Measurements from ENCODE around the gene PEPD.

PEPD gene

GRCh38 chr19:33505148-33505547 lies 16.4 kb downstream of the PEPD start:
- TF ChIP-seq, protein P1, sequence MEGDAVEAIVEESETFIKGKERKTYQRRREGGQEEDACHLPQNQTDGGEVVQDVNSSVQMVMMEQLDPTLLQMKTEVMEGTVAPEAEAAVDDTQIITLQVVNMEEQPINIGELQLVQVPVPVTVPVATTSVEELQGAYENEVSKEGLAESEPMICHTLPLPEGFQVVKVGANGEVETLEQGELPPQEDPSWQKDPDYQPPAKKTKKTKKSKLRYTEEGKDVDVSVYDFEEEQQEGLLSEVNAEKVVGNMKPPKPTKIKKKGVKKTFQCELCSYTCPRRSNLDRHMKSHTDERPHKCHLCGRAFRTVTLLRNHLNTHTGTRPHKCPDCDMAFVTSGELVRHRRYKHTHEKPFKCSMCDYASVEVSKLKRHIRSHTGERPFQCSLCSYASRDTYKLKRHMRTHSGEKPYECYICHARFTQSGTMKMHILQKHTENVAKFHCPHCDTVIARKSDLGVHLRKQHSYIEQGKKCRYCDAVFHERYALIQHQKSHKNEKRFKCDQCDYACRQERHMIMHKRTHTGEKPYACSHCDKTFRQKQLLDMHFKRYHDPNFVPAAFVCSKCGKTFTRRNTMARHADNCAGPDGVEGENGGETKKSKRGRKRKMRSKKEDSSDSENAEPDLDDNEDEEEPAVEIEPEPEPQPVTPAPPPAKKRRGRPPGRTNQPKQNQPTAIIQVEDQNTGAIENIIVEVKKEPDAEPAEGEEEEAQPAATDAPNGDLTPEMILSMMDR (IDR thresholded peaks at IDR 0.05), result no peak
- Histone ChIP-seq H3K4me1 (ENCODE audit: control insufficient read depth in 1 of 2, insufficient read depth in 1 of 2, low read depth in 1 of 2, low read length in 1 of 2) (no peaks in the 10 kb centered on the region), H3K9me3 (no peaks in the 10 kb centered on the region), H3K27me3 (no peaks in the 10 kb centered on the region), H3K4me3 (ENCODE audit: low read depth in 1 of 2, low read length in 1 of 2) (no peak overlapping the region), H3K27ac (no peak overlapping the region), H3K36me3 (no peaks in the 10 kb centered on the region)

- no peak overlapping the region for H3K4me3 ChIP-seq (ENCODE audit: low read depth in 1 of 2, low read length in 1 of 2)
- H3K27ac ChIP-seq, result no peak overlapping the region
- H3K36me3 ChIP-seq, result no peaks in the 10 kb centered on the region
- no peaks in the 10 kb centered on the region for H3K4me1 ChIP-seq (ENCODE audit: control insufficient read depth in 1 of 2, insufficient read depth in 1 of 2, low read depth in 1 of 2, low read length in 1 of 2)
- no peaks in the 10 kb centered on the region for H3K9me3 ChIP-seq
- TF ChIP-seq, protein P1 (IDR thresholded peaks at IDR 0.05), result no peak
- H3K27me3 ChIP-seq, result no peaks in the 10 kb centered on the region
These were observed 17.5 kb downstream of the PEPD start for GRCh38 chr19:33504058-33504444.

- no peaks in the 10 kb centered on the region for H3K4me1 ChIP-seq (ENCODE audit: control insufficient read depth in 1 of 2, insufficient read depth in 1 of 2, low read depth in 1 of 2, low read length in 1 of 2)
- H3K4me3 ChIP-seq (ENCODE audit: low read depth in 1 of 2, low read length in 1 of 2), result no peak overlapping the region
- TF ChIP-seq, protein P1 (IDR thresholded peaks at IDR 0.05), result no peak
- no peaks in the 10 kb centered on the region for H3K27me3 ChIP-seq
- no peak overlapping the region for H3K27ac ChIP-seq
- no peaks in the 10 kb centered on the region for H3K36me3 ChIP-seq
- H3K9me3 ChIP-seq, result no peaks in the 10 kb centered on the region
These were observed 18.0 kb downstream of the PEPD start for GRCh38 chr19:33503433-33504057.

- Histone ChIP-seq H3K36me3 (no peaks in the 10 kb centered on the region), H3K27me3 (no peaks in the 10 kb centered on the region), H3K4me1 (ENCODE audit: control insufficient read depth in 1 of 2, insufficient read depth in 1 of 2, low read depth in 1 of 2, low read length in 1 of 2) (no peaks in the 10 kb centered on the region), H3K4me3 (ENCODE audit: low read depth in 1 of 2, low read length in 1 of 2) (no peak overlapping the region), H3K9me3 (no peaks in the 10 kb centered on the region), H3K27ac (no peak overlapping the region)
- TF ChIP-seq, protein P1 (IDR thresholded peaks at IDR 0.05), result no peak
These were observed 18.6 kb downstream of the PEPD start for GRCh38 chr19:33503030-33503429.

GRCh38 chr19:33502521-33502920 lies 19.1 kb downstream of the PEPD start:
- Histone ChIP-seq H3K9me3 (no peaks in the 10 kb centered on the region), H3K4me1 (ENCODE audit: control insufficient read depth in 1 of 2, insufficient read depth in 1 of 2, low read depth in 1 of 2, low read length in 1 of 2) (no peaks in the 10 kb centered on the region), H3K27me3 (no peaks in the 10 kb centered on the region), H3K27ac (no peak overlapping the region), H3K4me3 (ENCODE audit: low read depth in 1 of 2, low read length in 1 of 2) (no peak overlapping the region), H3K36me3 (no peaks in the 10 kb centered on the region)
- TF ChIP-seq, protein P1 (IDR thresholded peaks at IDR 0.05), result no peak
